Stimulated activated CD8-positive, alpha-beta memory T cell treated with anti-CD3 and anti-CD28 coated beads, Interleukin-4, amount 100 ng/mL, for 48 hours (primary cell): ENCODE results near the gene NEURL3.
A peak's percentile ranks its signal among the peaks of the same experiment; 100 is the strongest.

Experiments
- DNase-seq: peaks from one replicate; pipeline ENCODE4 v3.0.0-alpha.2; 2020

Gene NEURL3

GRCh38 chr2:96539215-96539920 lies 34.2 kb upstream of the NEURL3 start:
- no peak for DNase-seq

DNA sequence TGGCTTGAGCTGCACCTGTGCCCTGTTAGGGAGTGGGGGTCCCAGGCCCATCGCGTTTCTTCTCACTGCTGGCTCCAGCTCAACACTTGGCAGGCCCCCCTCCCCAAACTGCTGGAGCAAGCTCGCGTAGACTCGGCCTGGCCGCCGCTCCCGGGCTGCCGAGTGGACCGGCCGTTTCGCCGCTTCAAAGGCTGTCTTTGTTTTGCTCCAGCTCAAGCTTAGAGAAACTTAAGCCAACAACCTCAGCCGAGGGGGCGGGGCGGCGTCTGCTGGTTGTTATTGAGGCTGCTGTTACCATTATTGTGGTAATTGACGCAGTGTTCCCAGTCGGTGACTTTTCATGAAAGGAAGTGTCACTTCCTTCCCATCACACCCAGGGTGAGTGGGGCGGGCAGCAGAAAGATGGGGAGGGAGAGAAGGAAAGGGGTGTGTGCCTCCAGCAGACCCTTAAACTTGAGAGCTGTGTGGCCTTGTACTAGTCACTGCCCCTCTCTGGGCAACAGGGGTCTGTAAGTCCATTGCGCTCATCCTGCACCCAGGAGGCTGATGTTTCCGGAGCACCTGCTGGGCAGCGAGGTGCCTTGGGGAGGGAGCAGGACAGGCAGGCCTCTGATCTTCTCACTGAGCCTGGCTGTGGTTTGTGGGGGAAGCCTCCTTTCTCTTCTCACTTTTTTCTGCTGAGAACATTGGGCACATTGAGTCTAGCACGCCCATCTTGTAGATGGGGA lies 33.5 kb upstream of the NEURL3 start:
- DNase-seq, result peak; percentile 95

DNA sequence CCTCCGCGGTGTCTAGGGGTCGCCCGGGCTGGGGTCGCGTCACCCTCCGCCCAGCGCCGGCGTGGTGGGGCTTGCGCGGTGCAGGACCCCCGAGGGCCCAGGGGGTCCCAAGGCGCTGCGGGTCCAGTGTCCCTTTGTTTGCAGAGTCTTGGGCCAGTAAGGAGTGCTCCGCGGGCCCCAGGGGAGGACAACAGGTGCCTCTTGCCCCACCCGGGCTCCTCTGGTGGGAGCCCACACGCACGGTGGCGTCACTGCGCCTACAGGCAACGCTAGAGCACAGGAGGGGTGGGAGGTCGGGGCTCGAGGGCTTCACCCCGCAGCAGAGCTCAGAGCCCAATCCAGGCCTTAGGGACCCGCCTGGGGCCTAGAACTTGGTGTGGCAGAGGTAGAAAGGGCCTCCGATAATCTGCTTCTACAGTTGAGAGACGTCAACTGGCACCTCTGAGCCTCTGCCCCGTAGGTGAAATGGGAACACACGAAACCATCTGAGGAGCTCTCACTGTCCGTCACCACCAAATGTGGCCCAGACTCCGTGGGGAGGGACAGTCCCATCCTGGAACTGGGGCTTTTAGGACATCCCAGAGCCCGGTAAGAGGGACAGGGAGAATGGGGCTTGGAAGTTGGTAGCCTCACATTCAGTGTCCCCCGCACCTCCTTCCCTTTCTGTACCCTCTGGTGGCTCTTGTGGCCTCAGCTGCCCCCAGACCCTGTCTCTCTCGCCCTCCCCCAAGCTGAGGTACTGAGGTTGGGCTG lies 32.8 kb upstream of the NEURL3 start:
- DNase-seq, result peak; percentile 60

- DNase-seq, result peak; percentile 90
These were observed 32.0 kb upstream of the NEURL3 start for GRCh38 chr2:96537066-96537733.

DNA sequence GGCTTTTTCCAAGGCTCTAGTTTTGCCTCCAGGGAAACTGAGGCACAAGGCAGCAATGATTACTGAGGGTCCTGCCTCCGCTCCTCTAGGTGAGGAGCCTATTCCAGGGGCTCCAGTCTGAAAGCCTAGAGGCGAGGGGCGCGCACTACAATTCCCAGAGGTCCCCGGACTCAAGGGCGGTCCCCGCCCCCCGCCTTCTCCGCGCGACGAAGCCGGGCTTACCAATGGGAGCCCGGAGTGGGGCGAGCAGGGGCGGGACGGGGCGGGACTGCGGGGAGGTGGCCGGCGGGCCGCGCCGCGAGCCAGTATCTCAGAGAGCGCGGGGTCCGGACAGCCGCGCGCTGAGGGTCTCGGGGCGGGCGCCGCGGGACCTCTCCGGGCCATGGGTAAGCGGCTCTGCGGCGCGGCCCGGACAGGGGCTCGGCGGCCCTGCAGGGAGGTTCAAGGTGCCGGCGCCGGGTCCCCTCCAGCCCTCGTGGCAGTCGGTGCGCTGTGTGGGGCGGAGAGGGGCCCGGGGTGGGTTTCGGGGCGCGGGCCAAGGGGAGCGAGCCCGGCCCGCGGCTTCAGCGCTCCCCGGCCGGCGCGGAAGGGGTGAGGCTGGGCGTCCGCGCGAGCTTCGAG lies 31.4 kb upstream of the NEURL3 start, which contains the start of gene ARID5A:
Gene ARID5A (plus strand): TSS at position 308 of the 621 bp plus-strand sequence. CDS start 75 bp downstream, at position 383.
- peak; percentile 94 for DNase-seq

- DNase-seq, result no peak
These were observed 30.2 kb upstream of the NEURL3 start for GRCh38 chr2:96535331-96535730.

DNA sequence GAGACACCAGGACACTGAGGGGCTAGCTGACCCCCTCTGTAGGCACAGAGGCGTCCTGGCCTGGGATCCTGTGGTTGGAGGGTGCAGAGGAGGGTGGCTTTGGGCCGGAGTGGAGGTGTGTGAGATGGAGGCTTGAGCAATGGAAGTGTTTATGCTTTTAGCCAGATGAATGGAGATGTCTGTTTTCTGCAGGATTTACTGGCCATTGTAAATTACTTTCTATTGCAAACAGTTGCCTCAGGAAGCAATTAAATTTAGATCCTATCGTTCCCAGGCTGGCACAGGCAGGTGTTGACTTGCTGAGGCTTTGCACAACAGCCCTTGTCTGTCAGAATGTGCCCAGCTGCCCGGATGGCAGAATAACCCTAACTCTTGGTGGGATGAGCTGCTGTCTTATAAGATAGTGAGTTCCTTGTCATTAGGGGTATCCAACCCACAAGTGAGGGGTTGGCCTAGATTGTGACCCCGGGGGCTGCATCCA lies 29.6 kb upstream of the NEURL3 start:
- DNase-seq, result no peak

- DNase-seq, result no peak
These were observed 29.0 kb upstream of the NEURL3 start for GRCh38 chr2:96534141-96534540.

DNA sequence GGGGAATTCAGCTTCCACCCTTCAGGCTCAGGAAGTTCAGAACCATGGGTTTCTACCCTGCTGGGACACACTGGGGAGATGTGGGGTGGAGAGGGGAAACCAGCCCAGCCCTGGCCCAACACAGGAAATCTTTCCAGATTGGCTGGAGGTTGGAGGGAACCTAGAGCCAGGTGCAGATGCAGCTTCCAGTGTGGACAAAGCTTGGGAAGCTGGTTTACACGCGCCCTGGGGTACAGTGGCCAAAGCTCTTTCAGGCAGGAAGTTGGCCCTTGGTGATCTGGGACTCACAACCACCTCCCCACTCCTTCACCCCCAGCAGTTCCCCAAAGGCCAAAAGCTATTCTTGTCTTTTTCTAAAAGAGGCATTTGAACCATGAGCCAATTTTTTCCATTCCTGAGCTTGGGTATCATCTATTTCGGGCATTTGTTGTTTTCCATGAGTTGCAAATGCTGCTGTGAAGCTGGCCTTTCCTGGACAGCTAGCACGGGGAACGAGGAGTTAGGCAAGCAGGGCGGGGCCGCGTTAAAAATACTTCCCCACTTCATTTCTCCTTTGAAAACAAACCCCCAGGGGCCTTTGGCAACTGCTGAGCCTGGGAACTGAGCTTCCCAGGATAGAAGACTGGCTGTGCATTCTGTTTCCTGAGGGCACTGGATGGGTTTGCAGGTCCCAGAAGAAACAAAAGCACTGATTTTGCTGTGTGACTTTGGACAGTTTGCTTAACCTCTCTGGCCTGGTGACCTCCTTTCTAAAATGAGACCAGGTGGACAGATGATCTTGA lies 28.3 kb upstream of the NEURL3 start:
- DNase-seq, result peak; percentile 23

- peak; percentile 28 for DNase-seq
These were observed 27.6 kb upstream of the NEURL3 start for GRCh38 chr2:96532641-96533291.

GRCh38 chr2:96531872-96532505 lies 26.8 kb upstream of the NEURL3 start:
- peak; percentile 89 for DNase-seq

DNA sequence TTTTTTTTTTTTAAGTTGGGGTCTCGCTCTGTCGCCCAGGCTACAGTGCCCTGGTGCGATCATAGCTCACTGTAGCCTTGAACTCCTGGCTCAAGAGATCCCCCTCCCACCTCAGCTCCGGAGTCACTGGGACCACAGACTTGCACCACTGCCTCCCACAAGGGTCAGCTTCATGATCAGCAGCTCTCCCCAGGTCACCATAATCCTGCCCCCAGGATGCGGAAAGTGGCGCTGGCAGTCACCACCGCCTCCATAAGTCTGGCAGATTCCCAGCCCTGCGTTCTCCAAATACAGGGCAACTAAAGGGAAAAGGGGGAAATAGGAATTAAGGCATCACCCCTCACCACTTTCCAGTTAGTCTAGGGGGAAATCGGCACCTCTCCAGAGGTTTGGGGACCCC lies 26.2 kb upstream of the NEURL3 start:
- peak; percentile 23 for DNase-seq

- DNase-seq, result peak; percentile 40
These were observed 25.6 kb upstream of the NEURL3 start for GRCh38 chr2:96530474-96531357.

DNA sequence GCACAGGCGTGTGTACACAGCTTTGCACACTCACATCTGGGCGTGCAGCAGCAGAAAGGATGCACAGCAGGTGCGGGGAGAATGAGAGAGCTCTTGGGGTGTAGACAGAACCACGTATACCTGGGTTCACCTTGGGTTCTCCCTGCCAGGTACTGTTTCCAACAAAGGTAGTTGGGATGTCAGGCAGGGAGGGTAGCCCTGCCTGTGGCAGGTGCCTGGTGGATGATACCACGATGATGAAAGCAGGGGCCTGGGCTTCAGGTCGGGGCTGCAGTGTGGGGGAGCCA lies 24.9 kb upstream of the NEURL3 start:
- DNase-seq, result peak; percentile 36

- no peak for DNase-seq
These were observed 24.4 kb upstream of the NEURL3 start for GRCh38 chr2:96529376-96530143.

DNA sequence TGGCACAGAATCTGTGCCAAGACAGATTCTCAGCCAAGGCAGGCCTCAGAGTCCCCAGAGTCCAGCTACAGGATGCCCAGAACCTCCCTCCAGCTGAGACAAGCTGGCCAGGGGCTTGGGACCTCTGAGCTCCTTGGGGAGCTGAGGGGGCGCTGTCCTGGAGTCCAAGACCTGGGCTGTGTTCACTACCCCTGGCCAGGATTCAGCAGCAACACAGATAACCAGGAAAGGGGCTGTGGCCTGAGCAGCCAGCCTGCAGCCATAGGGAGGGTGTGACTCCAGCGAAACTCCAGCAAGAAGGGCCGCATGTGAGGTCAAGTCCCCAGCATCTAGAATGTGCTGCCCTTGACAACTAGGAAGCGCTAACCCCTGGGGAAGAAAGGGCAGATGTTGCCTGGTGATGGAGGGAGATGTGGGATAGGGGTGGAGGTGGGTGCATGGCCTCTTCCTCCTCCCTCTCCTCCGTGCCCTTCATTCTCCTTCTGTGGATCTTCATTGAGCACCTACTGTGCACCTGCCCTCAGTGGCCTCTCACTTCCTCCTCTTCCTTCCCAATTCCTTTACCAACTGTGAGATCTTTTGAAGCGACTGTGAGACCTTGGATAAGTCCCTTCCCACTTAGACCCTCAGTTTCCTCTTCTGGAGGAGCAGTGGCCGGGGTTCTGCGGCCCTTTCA lies 23.7 kb upstream of the NEURL3 start:
- peak; percentile 23 for DNase-seq

GRCh38 chr2:96528006-96528699 lies 23.0 kb upstream of the NEURL3 start:
- peak; percentile 87 for DNase-seq
